ENCODE data around the gene CLIC4.

- no peak for TF ChIP-seq CTCF (IDR thresholded peaks at IDR 0.05)
- no peak for TF ChIP-seq EZH2 (IDR thresholded peaks at IDR 0.05; ENCODE audit: borderline replicate concordance, insufficient read depth, low read depth, low read length, poor library complexity, severe bottlenecking)
Observed at GRCh38 chr1:24773618-24774017, 28.4 kb downstream of the CLIC4 start.

Measured in B cell (primary cell).